HG03521 (cell line): Measurements from ENCODE around the gene GARRE1.
A peak's percentile ranks its signal among the peaks of the same experiment; 100 is the strongest.
"Not testable (repeated sequence)": the region's sequence is repeated elsewhere in the genome, so short reads cannot be mapped to it uniquely, and the experiment has no call there.

ENCODE experiments used
- ATAC-seq: cut with Tn5 transposase; IDR thresholded peaks from one replicate; pipeline ENCODE4 v1.9.1; 2021; ENCODE audit warnings: mild to moderate bottlenecking, moderate library complexity; ENCODE audit not compliant: unreplicated experiment

GARRE1 gene

GRCh38 chr19:34230820-34231219, 23.5 kb upstream of the GARRE1 start:
- ATAC-seq, result no peak

DNA sequence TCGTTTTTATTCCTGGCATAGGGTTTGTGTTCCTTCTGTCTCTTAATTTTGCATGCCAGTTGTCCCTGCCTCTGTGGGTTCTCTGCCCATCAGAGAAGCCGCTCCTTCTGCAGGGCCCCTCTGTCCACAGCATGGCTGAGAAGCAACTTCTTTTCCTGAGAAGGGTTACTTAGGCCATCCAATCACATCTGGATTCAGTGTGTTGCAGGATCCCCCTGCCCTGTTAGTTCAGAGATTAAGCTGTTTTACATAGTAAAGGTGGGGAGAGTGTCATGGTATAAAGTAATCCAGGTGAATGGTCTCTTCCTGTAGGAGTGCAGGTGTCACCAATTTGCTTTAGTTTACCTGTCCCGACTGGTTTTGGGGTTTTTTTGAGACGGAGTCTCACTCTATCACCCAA, 22.9 kb upstream of the GARRE1 start:
- no peak for ATAC-seq

GRCh38 chr19:34232566-34233481, 21.5 kb upstream of the GARRE1 start:
- ATAC-seq, result no peak

GRCh38 chr19:34235425-34235940, 18.9 kb upstream of the GARRE1 start:
- no peak for ATAC-seq

- no peak for ATAC-seq
These were observed 18.0 kb upstream of the GARRE1 start for GRCh38 chr19:34236035-34236987.

DNA sequence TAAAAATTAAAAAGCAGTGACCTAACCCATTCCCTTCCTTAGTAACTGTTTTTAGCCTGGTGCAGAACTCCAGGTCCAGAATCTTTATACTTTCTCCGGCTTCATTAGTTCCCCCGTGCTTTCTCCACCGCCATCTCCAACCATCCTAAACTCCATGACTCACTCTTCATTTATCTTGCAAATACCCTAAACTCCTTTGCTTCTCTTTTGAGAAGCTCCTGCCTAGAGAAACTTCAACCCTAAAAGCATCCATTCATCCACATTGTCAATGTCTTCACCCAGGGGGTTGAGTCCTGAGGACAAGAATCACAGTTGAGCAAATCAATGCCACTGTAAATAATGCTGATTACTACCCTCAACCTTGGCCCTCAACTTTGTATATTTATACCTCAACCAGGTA, 17.1 kb upstream of the GARRE1 start:
- no peak for ATAC-seq

GRCh38 chr19:34237939-34238338, 16.4 kb upstream of the GARRE1 start:
- no peak for ATAC-seq

DNA sequence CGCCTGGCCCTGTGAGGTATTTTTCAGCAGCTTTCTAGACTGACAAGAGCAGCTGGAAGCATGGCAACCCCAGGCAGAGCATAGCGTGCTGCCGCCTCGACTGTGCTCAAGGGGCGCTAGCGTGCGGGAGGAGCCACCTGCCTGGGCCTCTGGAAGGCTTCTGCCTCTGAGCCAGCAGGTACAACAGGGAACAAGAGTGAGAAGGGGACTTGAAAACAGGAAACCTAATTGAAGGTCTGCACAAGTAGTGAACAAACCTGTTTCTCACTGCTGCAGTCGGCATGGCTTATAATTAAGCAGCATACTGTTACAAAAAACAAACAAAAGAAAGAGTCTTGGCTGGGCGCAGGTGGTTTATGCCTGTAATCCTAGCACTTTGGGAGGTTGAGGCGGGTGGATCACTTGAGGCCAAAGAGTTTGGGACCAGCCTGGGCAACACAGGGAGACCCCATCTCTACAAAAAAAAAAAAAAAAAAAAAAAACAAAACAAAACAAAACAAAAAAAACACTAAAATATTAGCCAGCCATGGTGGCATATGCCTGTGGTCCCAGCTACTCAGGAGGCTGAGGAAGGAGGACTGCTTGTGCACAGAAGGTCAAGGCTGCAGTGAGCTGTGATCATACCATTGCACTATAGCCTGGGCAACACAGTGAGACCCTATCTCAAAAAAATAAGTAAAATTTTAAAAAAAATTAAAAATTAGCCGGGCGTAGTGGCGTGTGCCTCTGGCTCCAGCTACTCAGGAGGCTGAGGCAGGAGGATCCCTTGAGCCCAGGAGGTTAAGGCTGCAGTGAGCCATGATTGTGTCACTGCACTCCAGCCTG, 12.6 kb upstream of the GARRE1 start:
- ATAC-seq, result no peak

DNA sequence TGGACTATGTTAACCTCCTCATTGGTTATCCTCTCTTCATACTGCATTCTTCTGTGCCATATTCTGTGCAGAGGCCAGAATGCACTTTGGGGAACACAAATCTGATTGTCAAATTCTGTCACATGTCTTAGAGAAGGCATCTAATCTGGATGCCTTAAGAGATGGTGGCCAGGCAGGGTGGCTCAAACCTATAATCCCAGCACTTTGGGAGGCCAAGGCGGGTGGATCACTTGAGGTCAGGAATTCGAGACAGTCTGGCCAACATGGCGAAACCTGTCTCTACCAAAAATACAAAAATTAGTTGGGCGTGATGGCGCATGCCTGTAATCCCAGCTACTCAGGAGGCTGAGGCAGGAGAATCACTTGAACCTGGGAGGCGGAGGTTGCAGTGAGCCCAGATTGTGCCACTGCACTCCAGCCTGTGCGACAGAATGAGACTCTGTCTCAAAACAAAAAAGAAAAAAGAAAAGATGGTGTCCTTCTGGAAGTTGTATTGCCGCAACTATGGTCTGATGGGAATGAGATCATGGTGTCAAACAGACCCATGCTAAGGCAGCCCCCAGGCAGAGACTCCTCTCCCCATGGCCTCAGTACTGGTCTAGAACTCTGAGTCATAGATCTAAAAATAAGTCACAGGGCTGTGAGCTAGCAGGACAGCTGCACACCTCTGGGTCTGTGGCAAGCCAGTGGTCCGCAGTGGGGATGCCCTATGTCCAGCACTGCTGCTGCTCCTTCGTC, 11.0 kb upstream of the GARRE1 start:
- ATAC-seq, result not testable (repeated sequence)

DNA sequence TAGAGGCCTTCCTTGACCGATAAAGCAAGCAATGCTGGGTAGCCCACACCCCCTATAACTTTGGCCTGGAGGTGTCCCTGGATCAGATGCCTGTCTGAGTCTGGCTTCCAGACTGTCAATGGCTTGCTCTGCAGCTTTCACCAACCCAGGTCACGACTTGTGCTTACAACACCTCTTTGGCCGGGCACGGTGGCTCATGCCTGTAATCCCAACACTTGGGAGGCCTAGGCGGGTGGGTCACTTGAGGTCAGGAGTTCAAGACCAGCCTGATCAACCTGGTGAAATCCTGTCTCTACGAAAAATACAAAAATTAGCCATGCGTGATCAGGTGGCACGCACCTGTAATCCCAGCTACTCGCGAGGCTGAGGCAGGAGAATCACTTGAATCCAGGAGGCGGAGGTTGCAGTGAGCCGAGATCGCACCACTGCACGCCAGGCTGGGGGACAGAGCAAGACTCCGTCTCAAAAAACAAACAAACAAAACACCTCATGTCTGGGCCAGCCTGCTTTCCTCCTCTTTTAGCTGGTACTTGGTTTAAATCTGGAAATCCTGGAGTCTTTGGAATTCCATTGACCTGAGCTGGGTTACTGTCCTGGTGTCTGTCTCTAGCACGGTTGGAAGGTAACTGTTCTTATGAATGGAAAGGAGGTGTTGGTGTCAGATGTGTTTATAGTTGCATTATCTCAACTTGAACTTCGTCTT, 10.3 kb upstream of the GARRE1 start:
- no peak for ATAC-seq

GRCh38 chr19:34244611-34245299, 9.6 kb upstream of the GARRE1 start:
- no peak for ATAC-seq

DNA sequence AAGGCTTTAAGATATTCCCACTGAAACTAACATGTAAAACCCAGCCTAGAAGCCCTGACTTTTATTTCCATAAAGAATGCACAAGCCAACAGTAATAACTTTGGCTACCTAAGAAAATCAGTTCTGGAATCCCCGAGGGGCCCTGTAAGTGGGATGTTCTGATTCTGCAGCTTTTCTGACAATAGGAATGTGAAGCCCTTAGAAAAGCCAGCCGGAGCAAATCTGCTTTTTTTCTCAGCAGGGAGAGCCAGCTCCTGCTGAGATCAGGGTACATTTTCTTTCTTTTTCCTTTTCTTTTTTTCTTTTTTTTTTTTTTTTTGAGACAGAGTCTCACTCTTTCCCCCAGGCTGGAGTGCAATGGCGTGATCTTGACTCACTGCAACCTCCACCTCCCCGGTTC, 8.0 kb upstream of the GARRE1 start:
- ATAC-seq, result no peak

- ATAC-seq, result no peak
These were observed 5.4 kb upstream of the GARRE1 start for GRCh38 chr19:34248941-34249340.

- not testable (repeated sequence) for ATAC-seq
These were observed 1.2 kb upstream of the GARRE1 start for GRCh38 chr19:34253167-34253566.

DNA sequence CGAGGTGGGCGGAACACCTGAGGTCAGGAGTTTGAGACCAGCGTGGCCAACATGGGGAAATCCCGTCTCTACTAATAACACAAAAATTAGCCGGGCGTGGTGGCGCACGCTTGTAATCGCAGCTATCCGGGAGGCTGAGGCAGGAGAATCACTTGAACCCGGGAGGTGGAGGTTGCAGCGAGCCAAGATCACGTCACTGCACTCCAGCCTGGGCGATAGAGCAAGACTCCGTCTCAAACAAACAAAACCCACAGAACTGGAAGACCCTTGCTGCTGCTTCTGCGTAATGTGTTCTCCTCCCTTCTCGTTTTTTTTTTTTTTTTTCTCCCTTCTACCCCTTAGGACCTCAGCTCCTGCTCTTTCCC, 691 bp upstream of the GARRE1 start:
- ATAC-seq, result not testable (repeated sequence)

GRCh38 chr19:34254698-34255432, 511 bp downstream of the GARRE1 start:
- peak; percentile 44 for ATAC-seq

- ATAC-seq, result no peak
These were observed 1.2 kb downstream of the GARRE1 start for GRCh38 chr19:34255546-34255945.
